AG04450 (cell line): ENCODE data around the gene HMGB2. TPM values are rescaled to one million over a fixed set of nuclear protein-coding genes. Genes with fewer than 3 reads are reported as not detected.

Experiments
- CTCF ChIA-PET: fragments of 300-600, 350-600 bp; formaldehyde crosslinking; extraction: SDS; loops from one replicate; lab custom pipeline; 2022; ENCODE audit warnings: antibody characterized with exemption, inconsistent platforms; lab: Charles Lee
- POLR2A ChIA-PET: fragments of 350-600 bp; formaldehyde crosslinking; extraction: SDS; loops from one replicate; lab custom pipeline; 2021; ENCODE audit warnings: antibody characterized with exemption, inconsistent platforms; lab: Yijun Ruan, JAX
- DNase-seq: peaks from one replicate; pipeline ENCODE4 v3.0.0-alpha.2; 2011; ENCODE audit warnings: low read depth, low spot score
- H3K27ac ChIP-seq: one replicate; pipeline ENCODE4 v1.5.1; 2012; ENCODE audit warnings: low read depth, low read length, control low read depth
- H3K27me3 ChIP-seq: one replicate; pipeline ENCODE4 v1.6.0; 2012; ENCODE audit warnings: low read length; ENCODE audit not compliant: control insufficient read depth, insufficient read depth
- H3K4me3 ChIP-seq: 2 replicates; pipeline ENCODE4 v1.5.1; 2011; ENCODE audit warnings: mild to moderate bottlenecking, low read depth, low read length, control low read depth
- H3K9me3 ChIP-seq: 2 replicates; pipeline ENCODE4 v1.5.1; 2012; ENCODE audit warnings: low read length; ENCODE audit not compliant: control insufficient read depth, insufficient read depth
- CTCF ChIP-seq: IDR thresholded peaks from 2 replicates; pipeline ENCODE4 v1.5.1; 2011; ENCODE audit warnings: low read depth, low read length, control low read depth, inconsistent platforms
- polyA plus RNA-seq: library from polyadenylated mRNA; depleted of rRNA; stranded (reverse); fragments of >200 nt; gene quantifications from 2 replicates; pipeline ENCODE4 v1.2.3, GENCODE V29; 2011

HMGB2 gene
- polyA plus RNA-seq, 1 experiment = 89.8 TPM

GRCh38 chr4:173293663-173294062, 40.5 kb downstream of the HMGB2 start:
- no peaks in the 10 kb centered on the region for H3K27me3 ChIP-seq
- H3K4me3 ChIP-seq = no peak overlapping the region
- no peaks in the 10 kb centered on the region for H3K9me3 ChIP-seq
- ChIA-PET CTCF (interaction anchor here (1.0 to 3.2 kb wide), 3 partner anchors 8 to 280 kb away, joined by 3 to 61 read pairs (median 14); no protein-coding TSS in a partner anchor), POLR2A (no interaction called here)
- DNase-seq = no peak
- no peak overlapping the region for H3K27ac ChIP-seq
- TF ChIP-seq CTCF = no peak

GRCh38 chr4:173291899-173292298, 42.3 kb downstream of the HMGB2 start:
- Histone ChIP-seq H3K27ac (no peak overlapping the region), H3K4me3 (no peak overlapping the region), H3K27me3 (no peaks in the 10 kb centered on the region), H3K9me3 (peaks cover 9% of the 10 kb centered on the region)
- no peak for DNase-seq
- ChIA-PET POLR2A (no interaction called here), CTCF (interaction anchor here (0.8 to 3.2 kb wide), 11 partner anchors 10 to 278 kb away, joined by 3 to 61 read pairs (median 5); no protein-coding TSS in a partner anchor)
- no peak for TF ChIP-seq CTCF

- Histone ChIP-seq H3K9me3 (peaks cover 14% of the 10 kb centered on the region), H3K4me3 (no peak overlapping the region), H3K27ac (no peak overlapping the region), H3K27me3 (no peaks in the 10 kb centered on the region)
- DNase-seq = no peak
- TF ChIP-seq CTCF = no peak
- POLR2A ChIA-PET = interaction anchor here (0.7 kb wide), 1 partner anchor 28 kb away, joined by 3 read pairs; no protein-coding TSS in a partner anchor
- CTCF ChIA-PET = interaction anchor here (0.9 to 3.2 kb wide), 7 partner anchors 12 to 276 kb away, joined by 3 to 37 read pairs (median 3); no protein-coding TSS in a partner anchor
These were observed 44.8 kb downstream of the HMGB2 start for GRCh38 chr4:173289353-173289727.

- Histone ChIP-seq H3K4me3 (no peak overlapping the region), H3K27me3 (no peaks in the 10 kb centered on the region), H3K9me3 (peaks cover 14% of the 10 kb centered on the region), H3K27ac (no peak overlapping the region)
- TF ChIP-seq CTCF = no peak
- POLR2A ChIA-PET = interaction anchor here (0.7 kb wide), 1 partner anchor 28 kb away, joined by 3 read pairs; no protein-coding TSS in a partner anchor
- DNase-seq = no peak
- CTCF ChIA-PET = interaction anchor here (0.6 to 3.2 kb wide), 18 partner anchors 8 to 602 kb away, joined by 3 to 37 read pairs (median 4); no protein-coding TSS in a partner anchor
These were observed 45.3 kb downstream of the HMGB2 start for GRCh38 chr4:173288698-173289352.

GRCh38 chr4:173288296-173288695, 45.9 kb downstream of the HMGB2 start:
- H3K9me3 ChIP-seq = peaks cover 17% of the 10 kb centered on the region
- peak; percentile 6 for DNase-seq
- H3K4me3 ChIP-seq = no peak overlapping the region
- no peaks in the 10 kb centered on the region for H3K27me3 ChIP-seq
- ChIA-PET POLR2A (no interaction called here), CTCF (interaction anchor here (0.6 to 3.2 kb wide), 21 partner anchors 9 to 910 kb away, joined by 3 to 37 read pairs (median 4); no protein-coding TSS in a partner anchor)
- TF ChIP-seq CTCF = peak; percentile 52
- H3K27ac ChIP-seq = no peak overlapping the region
